Activated B cell treated with CpG ODN at 0.5 μM for 24 hours (primary cell): ENCODE measurements around the gene SMAD6. TPM values are rescaled to one million over a fixed set of nuclear protein-coding genes. Genes with fewer than 3 reads are reported as not detected.

ENCODE experiments used
- ATAC-seq: fragments of 200-7000 bp; cut with Tn5 transposase; one replicate; pipeline ENCODE4 v1.10.0; 2021; ENCODE audit warnings: low read depth, mild to moderate bottlenecking, moderate library complexity
- CTCF ChIA-PET: fragments of 350-600 bp; sonication (Branson Sonifier 250); formaldehyde crosslinking; loops from one replicate; lab custom pipeline; 2021; ENCODE audit warnings: antibody characterized with exemption; lab: Charles Lee
- POLR2A ChIA-PET: fragments of 350-600 bp; sonication (Branson Sonifier 250); formaldehyde crosslinking; loops from one replicate; lab custom pipeline; 2021; ENCODE audit warnings: antibody characterized with exemption; lab: Charles Lee
- DNase-seq: peaks from one replicate; pipeline ENCODE4 v3.0.0; 2022
- H3K27ac Mint-ChIP-seq: one replicate; pipeline ENCODE4 v1.8.0; 2020; ENCODE audit warnings: mixed read lengths
- H3K27me3 Mint-ChIP-seq: one replicate; pipeline ENCODE4 v1.8.0; 2021; ENCODE audit warnings: mixed read lengths
- H3K36me3 Mint-ChIP-seq: one replicate; pipeline ENCODE4 v1.8.0; 2021; ENCODE audit warnings: low read depth, mixed read lengths
- H3K4me1 Mint-ChIP-seq: one replicate; pipeline ENCODE4 v1.8.0; 2021; ENCODE audit warnings: mixed read lengths
- H3K4me3 Mint-ChIP-seq: one replicate; pipeline ENCODE4 v1.8.0; 2020; ENCODE audit warnings: mild to moderate bottlenecking, mixed read lengths
- H3K9me3 Mint-ChIP-seq: one replicate; pipeline ENCODE4 v1.8.0; 2020; ENCODE audit warnings: mixed read lengths
- CTCF ChIP-seq: fragments of 200-600 bp; IDR thresholded peaks from one replicate; pipeline ENCODE4 v1.8.0; 2022; ENCODE audit warnings: antibody characterized with exemption, mild to moderate bottlenecking
- intact Hi-C: fragments of 100-400 bp; cut with micrococcal nuclease; formaldehyde crosslinking; loops from one replicate; pipeline ENCODE4 v1.15.1; 2024
- total RNA-seq: library from RNA; stranded (reverse); gene quantifications from 2 replicates; pipeline ENCODE4 v1.2.3, GENCODE V29; 2022

Gene SMAD6
- total RNA-seq, 1 donor from 2014 or later, result 0.04 TPM

- peaks cover 12% of the 10 kb centered on the region for H3K4me1 Mint-ChIP-seq
- intact Hi-C loops, result no loop called here
- DNase-seq, result no peak
- no peak for ATAC-seq
- H3K9me3 Mint-ChIP-seq, result no peaks in the 10 kb centered on the region
- POLR2A ChIA-PET, result no interaction called here
- no peak for TF ChIP-seq CTCF
- no peak overlapping the region for H3K4me3 Mint-ChIP-seq
- H3K36me3 Mint-ChIP-seq, result no peaks in the 10 kb centered on the region
- no peak overlapping the region for H3K27ac Mint-ChIP-seq
- H3K27me3 Mint-ChIP-seq, result peaks cover 26% of the 10 kb centered on the region
- CTCF ChIA-PET, result no interaction called here
These were observed 43.2 kb upstream of the SMAD6 start for GRCh38 chr15:66658855-66659254.

GRCh38 chr15:66659384-66659783, 42.7 kb upstream of the SMAD6 start:
- DNase-seq (no peak), ATAC-seq (no peak)
- Mint-ChIP-seq H3K4me3 (no peak overlapping the region), H3K4me1 (peaks cover 10% of the 10 kb centered on the region), H3K27ac (no peak overlapping the region), H3K27me3 (peaks cover 21% of the 10 kb centered on the region), H3K36me3 (no peaks in the 10 kb centered on the region), H3K9me3 (no peaks in the 10 kb centered on the region)
- CTCF ChIA-PET, result no interaction called here
- POLR2A ChIA-PET, result no interaction called here
- TF ChIP-seq CTCF, result no peak
- intact Hi-C loops, result no loop called here

GRCh38 chr15:66661432-66662096, 40.5 kb upstream of the SMAD6 start:
- Mint-ChIP-seq H3K4me3 (no peak overlapping the region), H3K27me3 (peaks cover 10% of the 10 kb centered on the region), H3K4me1 (no peaks in the 10 kb centered on the region), H3K27ac (no peak overlapping the region), H3K9me3 (no peaks in the 10 kb centered on the region), H3K36me3 (no peaks in the 10 kb centered on the region)
- POLR2A ChIA-PET, result no interaction called here
- intact Hi-C loops, result no loop called here
- DNase-seq (no peak), ATAC-seq (no peak)
- TF ChIP-seq CTCF, result no peak
- CTCF ChIA-PET, result no interaction called here

GRCh38 chr15:66662522-66662921, 39.5 kb upstream of the SMAD6 start:
- intact Hi-C loops, result no loop called here

GRCh38 chr15:66663664-66664063, 38.4 kb upstream of the SMAD6 start:
- POLR2A ChIA-PET, result no interaction called here
- Mint-ChIP-seq H3K4me3 (no peak overlapping the region), H3K27me3 (no peaks in the 10 kb centered on the region), H3K4me1 (no peaks in the 10 kb centered on the region), H3K9me3 (peaks cover 3% of the 10 kb centered on the region), H3K27ac (no peak overlapping the region), H3K36me3 (no peaks in the 10 kb centered on the region)
- TF ChIP-seq CTCF, result no peak
- CTCF ChIA-PET, result no interaction called here
- intact Hi-C loops, result no loop called here
- ATAC-seq (no peak), DNase-seq (no peak)

More at GRCh38 chr15:66662522-66662921, 39.5 kb upstream of the SMAD6 start:
- H3K36me3 Mint-ChIP-seq, result no peaks in the 10 kb centered on the region
- H3K4me3 Mint-ChIP-seq, result no peak overlapping the region
- no peaks in the 10 kb centered on the region for H3K4me1 Mint-ChIP-seq
- no peaks in the 10 kb centered on the region for H3K9me3 Mint-ChIP-seq
- DNase-seq (no peak), ATAC-seq (no peak)
- CTCF ChIA-PET, result no interaction called here
- POLR2A ChIA-PET, result no interaction called here
- peaks cover under 1% of the 10 kb centered on the region for H3K27me3 Mint-ChIP-seq
- no peak overlapping the region for H3K27ac Mint-ChIP-seq
- no peak for TF ChIP-seq CTCF
